Neural progenitor cell (in vitro differentiated cells): ENCODE results near the gene TBC1D24.

Source experiments
- CTCF ChIP-seq: fragments of 200-600 bp; sonication (generic); IDR thresholded peaks from 2 replicates; pipeline ENCODE4 v1.5.1; 2017; ENCODE audit warnings: antibody characterized with exemption, mild to moderate bottlenecking
- EZH2 ChIP-seq: fragments of 200-600 bp; sonication (generic); IDR thresholded peaks from 2 replicates; pipeline ENCODE4 v1.6.1; 2017; ENCODE audit warnings: antibody characterized with exemption, mild to moderate bottlenecking, moderate library complexity

GRCh38 chr16:2483939-2484897, 9.3 kb downstream of the TBC1D24 start:
- TF ChIP-seq CTCF (no peak), EZH2 (no peak)
